ENCODE data around the gene CCT6A.
"Not testable (repeated sequence)": the region's sequence is repeated elsewhere in the genome, so short reads cannot be mapped to it uniquely, and the experiment has no call there.

Gene CCT6A

DNA sequence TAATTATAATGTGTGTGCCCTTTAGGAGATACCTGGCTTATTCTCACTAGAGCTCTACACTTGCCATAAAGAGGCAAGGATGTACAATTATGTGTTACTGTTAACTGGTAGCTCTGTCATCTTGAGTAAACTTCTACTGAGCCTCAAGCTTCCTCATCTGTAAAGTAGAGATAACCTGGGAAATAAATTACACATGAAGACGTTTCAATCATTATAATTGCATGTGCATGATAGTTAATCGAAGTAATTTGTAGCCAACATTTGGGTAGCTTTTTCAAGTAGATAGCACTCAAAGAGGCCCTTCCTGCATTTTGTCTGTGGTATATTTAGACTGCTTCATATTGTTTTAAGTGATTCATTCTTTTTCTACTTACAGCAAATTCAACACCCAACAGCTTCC lies 2.4 kb downstream of the CCT6A start:
- no peak for DNase-seq

DNA sequence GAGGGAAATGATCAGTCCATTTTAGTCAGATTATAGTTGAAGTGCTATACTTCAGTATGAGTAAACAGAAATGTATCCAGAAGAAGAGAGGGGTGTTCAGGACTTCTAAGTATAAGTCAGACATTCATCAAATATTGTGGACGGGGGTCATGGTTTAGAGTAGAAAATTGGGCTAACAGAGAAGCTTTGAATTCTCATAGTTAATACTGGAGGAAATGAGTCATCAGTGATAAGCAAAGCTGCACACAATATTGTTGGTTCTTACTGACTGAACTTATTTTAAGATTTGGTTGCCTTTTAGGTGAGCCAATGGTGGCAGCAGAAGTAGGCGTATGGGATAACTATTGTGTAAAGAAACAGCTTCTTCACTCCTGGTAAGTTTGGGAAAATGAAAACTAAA lies 10.8 kb downstream of the CCT6A start:
- peak in 1 of 2 experiments; percentile 31 for DNase-seq

DNA sequence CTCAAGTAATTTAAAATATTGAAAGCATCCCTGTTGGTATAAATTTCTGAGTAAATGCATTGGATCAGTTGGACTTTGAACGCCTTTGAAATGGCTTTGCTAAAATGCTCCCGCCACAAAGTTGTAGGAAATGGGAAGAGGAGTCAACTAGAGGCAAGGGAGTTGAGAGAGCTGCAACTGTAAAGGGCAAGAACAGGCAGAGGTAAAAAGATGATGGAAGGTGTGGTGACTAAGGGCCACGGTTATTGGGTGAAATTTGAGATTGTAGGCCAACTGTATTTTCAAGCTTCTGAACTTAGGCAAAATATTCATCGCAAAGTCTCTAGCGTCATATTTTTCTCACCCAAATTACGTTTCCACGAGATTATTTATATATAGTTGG lies 11.9 kb downstream of the CCT6A start:
- DNase-seq: no peak

DNA sequence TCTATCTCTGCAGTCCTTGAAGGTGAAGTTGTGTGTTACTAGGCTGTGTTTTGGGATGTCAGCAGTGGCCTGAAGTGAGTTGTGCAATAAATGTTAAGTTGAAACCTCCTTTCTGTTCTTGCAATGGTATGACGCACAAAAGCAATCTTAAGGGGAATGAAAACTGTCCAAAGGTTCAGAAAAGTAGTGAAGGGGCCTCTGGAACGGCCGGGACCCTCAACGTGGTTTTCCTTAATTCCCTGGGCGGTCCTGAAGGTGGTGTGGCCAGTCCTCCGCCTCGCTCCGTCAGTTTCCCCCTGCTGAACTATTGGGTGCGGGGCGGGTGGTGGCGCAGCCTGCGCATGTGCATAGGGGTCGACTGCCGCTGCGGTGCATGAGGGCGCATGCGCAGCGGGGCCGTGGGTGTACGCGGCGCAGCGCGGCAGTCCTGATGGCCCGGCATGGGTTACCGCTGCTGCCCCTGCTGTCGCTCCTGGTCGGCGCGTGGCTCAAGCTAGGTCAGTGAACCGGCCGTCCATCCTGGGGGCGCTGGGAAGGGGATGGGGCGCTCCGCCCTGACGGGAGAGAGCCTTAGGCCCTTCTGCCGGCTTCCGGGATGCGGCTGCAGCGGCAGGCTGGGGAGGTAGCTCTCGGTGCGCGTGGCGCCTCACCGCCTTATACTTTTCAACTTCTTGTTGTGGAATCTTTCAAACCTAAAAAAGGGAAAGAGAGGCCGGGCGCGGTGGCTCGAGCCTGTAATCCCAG lies 12.5 kb downstream of the CCT6A start, which contains the start of gene SUMF2:
Gene SUMF2, plus strand, starts transcription at position 405 of the 744 bp plus-strand sequence. Its CDS starts 26 bp downstream, at position 431.
- DNase-seq: peak; percentile 92 to 95

DNA sequence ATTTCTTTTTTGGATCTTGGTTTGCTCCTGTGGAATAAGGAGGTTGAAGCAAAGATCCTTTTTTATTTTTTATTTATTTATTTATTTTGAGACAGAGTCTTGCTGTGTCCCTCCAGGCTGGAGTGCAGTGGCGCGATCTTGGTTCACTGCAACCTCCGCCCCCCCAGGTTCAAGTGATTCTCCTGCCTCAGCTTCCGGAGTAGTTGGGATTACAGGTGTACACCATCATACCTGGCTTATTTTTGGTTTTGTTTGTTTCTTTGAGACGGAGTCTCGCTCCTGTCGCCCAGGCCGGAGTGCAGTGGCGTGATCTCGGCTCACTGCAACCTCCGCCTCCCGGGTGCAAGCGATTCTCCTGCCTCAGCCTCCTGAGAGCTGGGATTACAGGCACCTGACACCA lies 14.8 kb downstream of the CCT6A start:
- not testable (repeated sequence) for DNase-seq

DNA sequence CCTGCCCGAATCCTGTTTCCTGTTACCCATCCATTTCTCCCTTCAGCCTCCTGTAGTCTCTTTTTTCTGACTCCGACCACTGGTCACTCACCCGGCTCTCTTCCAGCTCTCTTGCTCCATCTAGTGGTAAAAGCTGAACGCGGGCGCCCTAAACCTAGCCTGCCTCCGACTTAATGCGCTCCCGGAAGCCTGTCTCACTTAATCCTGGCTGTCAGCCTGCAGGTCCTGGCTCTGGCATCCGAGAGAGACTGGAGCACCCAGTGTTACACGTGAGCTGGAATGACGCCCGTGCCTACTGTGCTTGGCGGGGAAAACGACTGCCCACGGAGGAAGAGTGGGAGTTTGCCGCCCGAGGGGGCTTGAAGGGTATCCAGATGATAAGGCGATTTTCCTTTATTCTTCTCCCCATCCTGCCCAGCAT lies 22.8 kb downstream of the CCT6A start:
- peak; percentile 89 to 90 for DNase-seq

DNA sequence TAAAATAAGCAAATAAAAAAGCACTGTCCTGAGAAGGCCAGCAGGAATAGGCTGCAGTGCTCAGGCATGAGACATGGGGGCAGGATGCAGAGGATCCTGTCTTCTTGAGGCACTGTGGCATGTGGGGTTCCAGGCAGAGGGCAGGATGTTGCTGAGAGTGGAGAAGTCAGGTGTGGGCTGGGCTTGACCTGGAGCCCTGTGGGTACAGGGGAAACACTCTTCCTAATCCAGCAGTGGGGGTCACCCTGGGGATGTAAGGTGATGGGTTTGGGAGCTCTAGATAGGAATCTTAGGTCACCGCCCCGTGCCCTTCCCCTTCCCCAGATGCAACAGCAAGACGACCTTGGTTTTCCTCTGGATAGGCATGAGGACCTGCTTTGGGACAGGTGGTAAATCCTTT lies 26.1 kb downstream of the CCT6A start:
- DNase-seq: no peak

DNA sequence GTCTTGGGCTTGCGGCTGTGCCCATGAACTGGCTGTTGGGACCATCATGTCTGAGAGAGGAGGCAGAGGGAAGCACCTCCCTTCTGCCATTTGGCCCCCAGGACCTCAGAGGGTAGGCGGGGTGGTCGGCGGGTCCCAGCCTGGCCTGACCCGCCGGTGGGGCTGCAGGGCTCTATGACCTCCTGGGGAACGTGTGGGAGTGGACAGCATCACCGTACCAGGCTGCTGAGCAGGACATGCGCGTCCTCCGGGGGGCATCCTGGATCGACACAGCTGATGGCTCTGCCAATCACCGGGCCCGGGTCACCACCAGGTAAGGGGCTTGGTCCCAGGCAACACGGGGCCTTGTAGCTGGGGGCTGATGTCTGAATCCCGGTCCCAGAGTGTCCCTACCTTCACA lies 26.6 kb downstream of the CCT6A start:
- no peak for DNase-seq

DNA sequence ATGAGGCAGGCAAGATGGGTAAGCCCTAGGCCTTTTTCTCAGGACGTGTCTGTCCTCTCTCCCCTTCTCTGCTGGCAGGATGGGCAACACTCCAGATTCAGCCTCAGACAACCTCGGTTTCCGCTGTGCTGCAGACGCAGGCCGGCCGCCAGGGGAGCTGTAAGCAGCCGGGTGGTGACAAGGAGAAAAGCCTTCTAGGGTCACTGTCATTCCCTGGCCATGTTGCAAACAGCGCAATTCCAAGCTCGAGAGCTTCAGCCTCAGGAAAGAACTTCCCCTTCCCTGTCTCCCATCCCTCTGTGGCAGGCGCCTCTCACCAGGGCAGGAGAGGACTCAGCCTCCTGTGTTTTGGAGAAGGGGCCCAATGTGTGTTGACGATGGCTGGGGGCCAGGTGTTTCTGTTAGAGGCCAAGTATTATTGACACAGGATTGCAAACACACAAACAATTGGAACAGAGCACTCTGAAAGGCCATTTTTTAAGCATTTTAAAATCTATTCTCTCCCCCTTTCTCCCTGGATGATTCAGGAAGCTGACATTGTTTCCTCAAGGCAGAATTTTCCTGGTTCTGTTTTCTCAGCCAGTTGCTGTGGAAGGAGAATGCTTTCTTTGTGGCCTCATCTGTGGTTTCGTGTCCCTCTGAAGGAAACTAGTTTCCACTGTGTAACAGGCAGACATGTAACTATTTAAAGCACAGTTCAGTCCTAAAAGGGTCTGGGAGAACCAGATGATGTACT lies 28.1 kb downstream of the CCT6A start:
- DNase-seq: peak; percentile 93 to 94

DNA sequence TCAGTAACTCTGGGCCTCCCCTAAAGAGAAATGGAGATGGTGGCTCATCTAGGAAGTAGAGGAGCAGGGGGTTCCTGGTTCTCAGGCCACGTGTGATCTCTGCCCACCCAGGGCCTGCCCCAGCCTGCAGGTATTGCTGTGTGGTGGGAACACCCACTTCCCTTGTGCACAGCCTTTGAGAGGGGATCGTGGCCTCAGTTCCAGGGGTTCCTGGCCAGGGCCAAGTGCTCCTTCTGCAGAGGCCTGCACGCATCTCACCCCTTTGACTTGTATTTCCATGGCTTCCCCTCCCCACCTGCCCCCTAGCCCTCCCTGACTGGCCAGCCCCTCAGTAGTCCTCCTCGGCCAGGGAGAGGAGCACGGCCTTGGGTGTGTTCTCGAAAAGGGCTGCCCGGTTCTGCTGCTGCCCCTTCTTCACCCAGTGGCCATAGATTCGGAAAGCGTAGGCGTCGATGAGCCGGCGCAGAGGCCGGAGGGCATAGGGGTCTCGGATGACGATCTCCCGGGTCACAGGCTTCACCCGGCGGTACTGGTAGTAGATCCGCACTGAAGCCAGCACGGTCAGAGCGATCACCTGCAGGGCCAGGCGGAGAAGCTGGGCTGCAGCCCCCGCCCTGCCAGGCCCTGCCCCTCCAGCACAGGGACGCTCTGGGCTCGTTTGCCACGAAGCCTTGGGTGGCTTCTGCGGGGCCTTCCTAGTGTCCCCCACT lies 29.3 kb downstream of the CCT6A start:
- not testable (repeated sequence) for DNase-seq

DNA sequence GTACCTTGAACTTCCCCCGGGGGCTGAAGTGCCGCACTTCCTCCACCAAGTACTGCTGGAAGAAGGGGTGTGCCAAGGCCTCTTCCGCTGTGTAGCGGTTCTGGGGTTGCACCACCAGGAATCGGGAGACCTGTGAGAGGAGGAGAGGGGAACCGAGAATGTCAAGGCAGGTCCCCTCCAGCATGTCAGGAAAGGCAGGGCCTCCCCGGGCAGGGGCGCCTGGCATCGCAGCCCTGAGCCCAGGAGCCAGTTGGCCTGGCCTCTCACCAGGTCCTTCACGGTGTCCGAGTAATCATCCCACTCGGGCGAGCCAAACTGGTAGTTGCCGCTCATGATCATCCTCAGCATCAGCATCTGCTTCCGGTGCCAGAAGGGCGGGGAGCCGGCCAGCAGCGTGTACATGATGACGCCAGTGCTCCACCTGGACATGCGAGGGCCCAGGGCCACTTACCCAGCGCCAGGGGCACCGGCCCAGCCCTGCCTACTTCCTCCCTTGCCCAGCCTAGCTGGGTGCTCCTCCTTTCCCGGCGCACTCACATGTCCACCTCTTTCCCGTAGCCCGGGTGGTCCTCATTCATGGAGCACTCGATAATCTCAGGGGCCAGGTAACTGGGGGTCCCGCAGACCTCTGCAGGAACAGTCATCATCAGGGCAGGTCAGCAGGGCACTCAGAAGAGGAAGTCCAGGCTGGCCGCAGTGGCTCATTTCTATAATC lies 30.2 kb downstream of the CCT6A start:
- no peak for DNase-seq

DNA sequence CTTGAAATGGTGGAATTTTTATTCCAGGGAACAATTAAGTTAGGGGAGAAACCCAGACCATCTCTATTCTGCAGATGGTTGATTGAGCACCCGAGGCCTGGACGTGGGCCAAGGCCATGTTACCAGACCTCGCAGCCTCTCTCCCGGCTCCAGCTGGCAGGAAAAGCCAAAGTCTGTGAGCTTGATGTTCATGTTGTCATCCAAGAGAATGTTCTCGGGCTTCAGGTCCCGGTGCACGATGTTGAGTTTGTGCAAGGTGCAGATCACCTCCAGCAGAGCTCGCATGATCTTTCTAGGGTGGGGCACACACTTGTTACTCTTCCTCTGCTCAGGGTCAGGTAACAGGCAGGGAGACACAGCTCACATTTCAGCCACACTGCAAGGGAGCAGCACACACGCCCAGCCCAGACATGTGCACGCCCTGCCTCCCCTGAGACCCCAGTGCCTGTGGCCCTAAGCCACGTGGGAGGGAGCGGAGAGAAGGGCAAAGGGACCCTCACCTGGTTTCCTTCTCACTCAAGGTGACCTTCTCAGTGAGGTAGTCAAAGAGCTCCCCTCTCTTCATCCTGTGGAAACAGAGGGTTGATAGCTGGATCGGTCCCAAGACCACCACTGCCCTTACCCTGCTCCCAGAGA lies 31.7 kb downstream of the CCT6A start:
- DNase-seq: no peak

DNA sequence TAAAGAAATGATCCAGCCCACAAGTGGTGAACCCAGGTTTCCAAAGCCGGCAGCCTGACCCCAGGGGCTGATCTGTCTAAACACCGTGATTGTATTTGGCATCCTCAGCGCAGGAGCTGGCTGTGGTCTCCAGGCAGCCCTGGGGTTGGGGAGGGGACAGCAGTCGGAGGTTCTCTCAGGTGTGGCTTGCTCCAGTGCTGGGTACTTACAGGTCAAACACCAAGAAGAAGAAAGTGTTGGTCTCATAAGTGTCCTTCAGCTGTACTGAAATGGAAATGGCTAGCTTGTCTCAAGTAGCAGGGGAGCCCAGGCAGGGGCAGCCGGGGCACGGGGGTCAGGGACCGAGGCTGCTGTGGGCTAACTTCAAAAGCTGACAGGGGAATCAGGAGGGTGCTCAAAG lies 35.2 kb downstream of the CCT6A start:
- no peak for DNase-seq

DNA sequence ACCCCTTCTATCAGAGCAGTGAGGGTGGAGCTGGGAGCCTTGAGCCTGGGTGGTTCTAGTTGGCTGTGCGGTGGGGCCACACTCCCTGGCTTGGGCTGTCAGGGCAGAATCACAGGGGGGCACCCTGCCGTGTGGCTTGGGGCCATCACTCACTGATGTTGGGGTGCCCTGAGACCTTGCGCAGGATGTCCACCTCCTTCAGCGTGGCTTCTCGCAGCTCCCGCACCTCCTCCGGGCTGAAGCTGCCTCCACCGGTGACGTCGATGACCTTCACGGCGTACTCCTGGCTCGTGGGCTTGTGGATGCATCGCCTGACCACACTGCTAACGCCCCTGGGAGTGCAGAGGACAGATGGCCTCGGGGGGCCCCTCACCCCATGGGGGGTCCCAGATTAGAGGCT lies 35.9 kb downstream of the CCT6A start:
- DNase-seq: no peak

DNA sequence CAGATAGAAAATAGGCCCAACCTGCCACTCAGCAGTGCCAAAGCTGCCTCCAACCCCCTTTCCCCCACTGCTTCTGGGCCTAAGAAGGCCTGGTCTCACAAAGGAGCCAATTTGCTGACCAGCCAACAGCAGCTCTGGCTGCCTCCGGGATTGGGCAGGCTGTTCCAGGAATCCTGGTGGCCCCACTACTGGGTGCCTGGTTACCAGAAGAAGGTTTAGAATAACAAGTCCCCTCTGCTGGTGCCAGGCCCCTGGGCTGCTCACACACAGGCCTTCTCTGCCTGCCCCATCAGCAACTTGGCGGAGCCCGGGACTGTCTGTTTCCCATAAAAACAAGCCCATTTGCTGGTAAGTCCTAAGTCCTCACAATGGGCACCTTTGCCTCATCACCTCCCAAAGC lies 40.0 kb downstream of the CCT6A start:
- DNase-seq: no peak

DNA sequence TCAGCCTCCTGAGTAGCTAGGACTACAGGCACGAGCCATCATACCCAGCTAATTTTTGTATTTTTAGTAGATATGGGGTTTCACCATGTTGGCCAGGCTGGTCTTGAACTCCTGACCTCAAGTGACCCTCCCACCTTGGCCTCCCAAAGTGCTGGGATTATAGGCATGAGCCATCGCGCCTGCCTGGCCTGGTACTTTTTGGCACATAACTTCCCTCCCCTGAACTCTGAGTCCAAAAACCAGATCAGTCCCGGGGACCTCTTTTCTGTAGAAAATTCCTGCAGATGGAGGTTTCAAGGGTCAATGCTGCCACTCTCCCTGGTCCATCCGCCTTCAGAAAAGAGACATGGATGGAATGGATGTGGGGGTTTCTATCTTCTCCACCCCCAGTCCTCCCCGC lies 40.8 kb downstream of the CCT6A start:
- not testable (repeated sequence) for DNase-seq

DNA sequence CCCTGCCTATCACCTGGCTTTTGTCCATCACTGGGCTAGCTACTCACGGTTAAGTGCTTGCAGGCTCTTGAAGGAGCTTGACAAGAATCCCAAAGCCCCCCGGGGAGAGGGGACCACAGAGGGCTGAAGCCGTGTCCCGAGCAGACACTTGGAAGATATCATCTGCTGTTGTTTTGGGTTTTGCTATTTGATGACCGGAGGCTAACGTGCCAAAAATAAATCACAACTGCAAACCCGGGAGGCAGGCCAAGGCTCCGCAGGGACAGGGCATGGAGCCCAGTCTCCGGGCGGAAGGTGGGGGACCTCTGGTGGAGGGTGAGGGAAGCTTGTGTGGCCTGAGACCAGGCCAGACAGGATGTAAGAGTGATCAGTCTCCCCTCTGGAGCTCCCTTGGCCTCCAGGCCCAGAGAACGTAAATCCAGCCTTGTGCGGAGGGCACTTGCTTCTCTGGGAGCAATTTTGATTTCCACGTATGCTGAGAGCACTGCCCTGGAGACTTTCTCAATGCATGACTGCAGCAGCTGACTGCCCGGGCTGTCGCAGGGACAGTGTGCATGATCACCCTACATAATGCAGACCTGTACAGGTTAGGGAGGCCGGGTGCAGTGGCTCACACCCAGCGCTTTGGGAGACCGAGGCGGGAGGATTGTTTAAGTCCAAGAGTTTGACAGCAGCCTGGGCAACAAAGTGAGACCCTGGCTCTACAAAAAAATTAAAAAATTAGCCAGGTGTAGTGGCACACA lies 41.4 kb downstream of the CCT6A start, which contains the start of gene PHKG1:
Gene PHKG1, minus strand, starts transcription at position 164 of the 743 bp plus-strand sequence. CDS start 4,011 bp downstream, outside the sequence.
- DNase-seq: no peak

DNA sequence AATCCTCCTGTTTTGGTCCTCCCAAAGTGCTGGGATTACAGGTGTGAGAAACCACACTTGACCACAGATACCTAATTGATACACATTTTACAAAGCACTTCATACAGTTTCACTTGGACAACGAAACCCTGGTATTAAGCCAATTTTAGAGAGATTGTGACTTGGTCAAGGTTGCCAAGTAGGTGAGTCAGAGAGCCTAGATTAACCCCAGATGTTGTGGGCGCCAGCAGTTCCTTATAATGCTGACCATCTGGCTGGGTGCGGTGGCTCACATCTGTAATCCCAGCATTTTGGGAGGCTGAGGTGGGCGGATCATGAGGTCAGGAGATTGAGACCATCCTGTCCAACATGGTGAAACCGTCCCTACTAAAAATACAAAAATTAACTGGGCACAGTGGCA lies 46.1 kb downstream of the CCT6A start:
- no peak for DNase-seq

DNA sequence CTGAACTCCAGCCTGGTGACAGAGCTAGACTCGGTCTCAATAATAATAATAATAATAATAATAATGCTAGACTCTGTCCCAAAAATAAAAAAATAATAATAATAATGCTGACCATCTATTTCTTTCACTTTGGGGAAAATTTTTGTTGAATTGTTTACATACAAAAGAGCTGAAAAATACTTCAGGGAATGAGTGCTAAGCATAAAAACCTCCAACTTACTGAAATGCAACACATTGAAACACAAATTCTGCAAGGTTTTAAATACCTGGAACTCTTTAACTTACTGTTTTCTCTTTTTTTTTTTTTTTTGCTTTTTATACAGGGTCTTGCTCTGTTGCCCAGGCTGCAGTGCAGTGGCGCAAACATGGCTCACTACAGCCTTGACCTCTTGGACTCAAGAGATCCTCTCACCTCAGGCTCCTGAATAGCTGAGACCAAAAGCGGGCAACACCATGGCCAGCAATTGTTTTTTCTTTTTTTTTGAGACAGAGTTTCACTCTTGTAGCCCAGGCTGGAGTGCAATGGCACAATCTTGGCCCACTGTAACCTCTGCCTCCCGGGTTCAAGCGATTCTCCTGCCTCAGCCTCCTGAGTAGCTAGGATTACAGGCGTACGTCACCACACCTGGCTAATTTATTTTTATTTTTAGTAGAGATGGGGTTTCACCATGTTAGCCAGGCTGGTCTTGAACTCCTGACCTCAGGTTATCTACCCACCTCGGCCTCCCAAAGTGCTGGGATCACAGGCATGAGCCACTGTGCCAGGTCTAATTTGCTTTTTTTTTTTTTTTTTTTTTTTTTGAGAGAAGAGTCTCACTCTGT lies 46.8 kb downstream of the CCT6A start:
- not testable (repeated sequence) for DNase-seq

DNA sequence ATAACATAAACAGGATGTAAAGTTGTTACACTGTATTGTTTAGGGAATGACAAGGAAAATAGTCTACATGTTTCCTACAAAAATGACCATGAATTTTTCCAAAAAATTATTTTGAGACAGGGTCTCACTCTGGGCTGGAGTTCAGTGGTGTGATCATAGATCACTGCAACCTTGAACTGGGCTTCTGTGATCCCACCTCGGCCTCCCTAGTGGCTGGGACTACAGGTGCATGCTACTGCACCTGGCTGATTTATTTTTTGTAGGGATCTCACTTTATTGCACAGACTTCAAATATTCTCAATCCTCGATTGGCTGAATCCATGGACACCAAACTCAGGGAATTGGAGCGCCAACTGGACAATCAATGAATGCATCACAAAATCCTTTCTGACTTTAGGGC lies 48.1 kb downstream of the CCT6A start:
- DNase-seq: no peak

DNA sequence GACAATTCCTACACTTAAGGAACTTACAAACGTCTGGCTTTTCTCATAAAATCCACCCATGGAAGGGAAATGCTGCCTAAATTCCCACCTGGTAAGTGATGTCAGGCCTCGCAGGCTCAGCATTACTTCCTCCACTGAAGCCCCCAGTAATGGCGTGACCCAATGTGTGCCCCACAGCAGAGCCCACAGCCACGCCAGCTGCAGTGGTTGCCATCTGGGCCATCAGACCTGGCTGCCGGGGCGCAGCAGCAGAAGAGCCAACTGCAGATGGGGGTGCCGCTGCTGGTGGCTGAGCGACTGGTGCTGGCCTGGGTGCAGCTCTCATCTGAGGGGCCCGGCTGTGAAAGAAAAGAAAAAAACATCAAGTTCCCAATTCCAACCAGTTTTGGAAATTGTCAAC lies 52.6 kb downstream of the CCT6A start:
- DNase-seq: not testable (repeated sequence)

All from Kasumi-1 (cell line).